GM13977 (cell line): ENCODE data around the gene PCGF5.
"Not testable (repeated sequence)": the region's sequence is repeated elsewhere in the genome, so short reads cannot be mapped to it uniquely, and the experiment has no call there.

Experiments used
- DNase-seq: peaks from one replicate; pipeline ENCODE4 v3.0.0; 2012; ENCODE audit warnings: low spot score
- in situ Hi-C: fragments of 300-500 bp; cut with MboI; formaldehyde crosslinking; loops from one replicate; pipeline ENCODE4 v1.12.0; 2022; ENCODE audit warnings: low sequenced_read_pairs, low pct_unique_long_range_greater_than_20kb, mixed read lengths, inconsistent platforms; ENCODE audit not compliant: unreplicated experiment
- TF ChIP-seq, protein P1 (sequence below): IDR thresholded peaks from 2 replicates; pipeline ENCODE4 v1.5.1; 2012; ENCODE audit warnings: mild to moderate bottlenecking, control low read depth; ENCODE audit not compliant: insufficient read depth; ENCODE audit errors: extremely low read depth, missing control alignments

The PCGF5 gene

DNA sequence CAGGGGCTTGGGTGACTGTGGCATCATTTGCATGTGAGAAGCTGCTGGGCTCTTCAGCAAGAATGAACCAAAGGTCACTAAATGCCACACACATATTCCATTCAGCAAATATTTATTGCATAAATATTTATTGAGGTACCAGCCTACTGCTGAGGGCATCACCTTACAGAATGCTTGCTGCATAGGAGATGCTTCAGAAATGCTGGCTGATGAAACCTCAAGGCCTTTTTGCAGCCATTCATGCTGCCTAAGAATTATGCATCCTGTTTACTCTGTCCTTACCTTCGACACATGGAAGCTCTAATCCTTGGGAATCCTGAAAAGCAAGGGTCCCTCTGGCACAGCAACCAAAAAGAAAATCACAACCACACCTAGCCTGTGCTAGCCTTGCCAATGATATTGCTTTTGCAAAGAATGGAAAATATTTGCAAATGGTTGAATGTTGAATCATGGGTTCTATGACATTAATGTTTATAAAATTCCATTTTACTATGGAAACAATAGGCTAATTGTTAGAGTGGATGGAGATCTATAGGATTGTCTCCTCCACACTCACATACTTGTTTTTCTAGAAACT lies 79.6 kb downstream of the PCGF5 start:
- in situ Hi-C loops = no loop called here
- TF ChIP-seq, protein P1, sequence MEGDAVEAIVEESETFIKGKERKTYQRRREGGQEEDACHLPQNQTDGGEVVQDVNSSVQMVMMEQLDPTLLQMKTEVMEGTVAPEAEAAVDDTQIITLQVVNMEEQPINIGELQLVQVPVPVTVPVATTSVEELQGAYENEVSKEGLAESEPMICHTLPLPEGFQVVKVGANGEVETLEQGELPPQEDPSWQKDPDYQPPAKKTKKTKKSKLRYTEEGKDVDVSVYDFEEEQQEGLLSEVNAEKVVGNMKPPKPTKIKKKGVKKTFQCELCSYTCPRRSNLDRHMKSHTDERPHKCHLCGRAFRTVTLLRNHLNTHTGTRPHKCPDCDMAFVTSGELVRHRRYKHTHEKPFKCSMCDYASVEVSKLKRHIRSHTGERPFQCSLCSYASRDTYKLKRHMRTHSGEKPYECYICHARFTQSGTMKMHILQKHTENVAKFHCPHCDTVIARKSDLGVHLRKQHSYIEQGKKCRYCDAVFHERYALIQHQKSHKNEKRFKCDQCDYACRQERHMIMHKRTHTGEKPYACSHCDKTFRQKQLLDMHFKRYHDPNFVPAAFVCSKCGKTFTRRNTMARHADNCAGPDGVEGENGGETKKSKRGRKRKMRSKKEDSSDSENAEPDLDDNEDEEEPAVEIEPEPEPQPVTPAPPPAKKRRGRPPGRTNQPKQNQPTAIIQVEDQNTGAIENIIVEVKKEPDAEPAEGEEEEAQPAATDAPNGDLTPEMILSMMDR = no peak
- DNase-seq = no peak

DNA sequence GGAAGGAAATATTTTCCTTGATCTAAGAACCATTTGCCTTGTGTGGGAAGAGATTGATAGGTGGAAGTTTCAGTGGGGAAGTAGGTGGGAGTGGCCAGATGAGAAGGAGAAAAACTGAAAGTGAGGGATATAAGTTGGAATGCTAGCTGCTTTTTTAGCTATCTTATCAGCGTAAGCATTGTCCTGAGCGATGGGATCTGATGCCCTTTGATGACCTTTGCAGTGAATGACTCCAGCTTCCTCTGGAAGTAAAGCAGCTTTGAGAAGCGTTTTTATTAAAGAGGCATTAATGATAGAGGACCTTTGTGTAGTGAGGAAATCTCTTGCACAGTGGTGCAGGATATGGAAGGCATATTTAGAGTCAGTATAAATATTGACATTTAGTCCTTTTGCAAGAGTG lies 82.5 kb downstream of the PCGF5 start:
- in situ Hi-C loops, DNase-seq: not testable (repeated sequence)

DNA sequence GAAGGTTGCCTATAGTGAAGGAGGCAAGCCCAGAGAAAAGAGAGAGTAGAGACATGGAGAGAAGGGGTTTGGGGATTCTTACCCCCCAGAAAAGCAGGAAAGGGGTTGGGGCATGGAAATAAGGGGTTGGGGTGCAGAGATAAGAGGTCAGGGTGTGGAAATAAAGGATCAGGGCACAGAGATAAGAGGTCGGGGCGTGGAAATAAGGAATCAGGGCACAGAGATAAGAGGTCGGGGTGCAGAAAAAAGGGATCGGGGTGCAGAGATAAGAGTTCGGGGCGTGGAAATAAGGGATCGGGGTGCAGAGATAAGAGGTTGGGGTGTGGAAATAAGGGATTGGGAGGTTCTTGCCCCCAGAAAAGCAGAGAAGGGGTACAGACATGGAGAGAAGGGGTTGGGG lies 85.5 kb downstream of the PCGF5 start:
- in situ Hi-C loops, DNase-seq: not testable (repeated sequence)

DNA sequence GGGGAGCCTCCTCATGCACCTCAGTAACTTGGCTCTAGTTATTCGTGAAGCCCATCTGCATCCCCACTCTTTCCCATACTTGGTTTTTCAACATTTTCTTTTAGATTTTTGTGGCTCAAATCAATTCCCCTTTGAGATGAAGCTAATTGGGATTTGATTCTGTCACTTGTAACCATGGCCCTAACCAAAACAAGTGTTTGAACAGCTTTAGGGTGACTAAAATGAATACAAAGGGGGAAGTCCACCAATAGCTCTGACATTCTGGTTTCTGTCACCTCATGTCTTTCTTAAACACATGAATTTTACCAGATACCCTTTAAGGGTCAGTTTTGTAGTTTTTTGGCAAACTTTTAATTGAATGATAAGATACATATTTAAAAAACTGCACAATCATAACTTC lies 87.0 kb downstream of the PCGF5 start:
- TF ChIP-seq, protein P1 = no peak
- in situ Hi-C loops = no loop called here
- DNase-seq = peak; percentile 49

DNA sequence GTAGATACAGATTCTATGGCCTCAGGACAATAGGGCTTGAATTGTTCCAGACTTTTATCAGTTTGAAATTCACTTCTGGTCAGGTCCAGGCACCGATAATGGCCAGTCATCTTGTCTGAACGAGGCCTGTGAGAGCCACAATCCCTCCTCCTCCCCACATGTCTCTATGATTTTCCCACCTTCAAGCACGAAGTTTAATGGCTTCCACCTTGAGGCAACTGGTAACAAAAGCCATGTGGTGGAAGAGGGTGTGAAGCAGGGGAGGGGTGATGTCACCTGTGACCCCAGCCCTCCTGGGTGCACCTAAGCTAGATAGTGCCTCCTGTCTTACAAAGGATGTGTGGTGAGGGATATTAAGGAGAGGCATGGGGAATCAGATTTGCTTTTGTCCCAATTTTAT lies 89.2 kb downstream of the PCGF5 start:
- in situ Hi-C loops = no loop called here
- DNase-seq = no peak
- TF ChIP-seq, protein P1 = no peak

DNA sequence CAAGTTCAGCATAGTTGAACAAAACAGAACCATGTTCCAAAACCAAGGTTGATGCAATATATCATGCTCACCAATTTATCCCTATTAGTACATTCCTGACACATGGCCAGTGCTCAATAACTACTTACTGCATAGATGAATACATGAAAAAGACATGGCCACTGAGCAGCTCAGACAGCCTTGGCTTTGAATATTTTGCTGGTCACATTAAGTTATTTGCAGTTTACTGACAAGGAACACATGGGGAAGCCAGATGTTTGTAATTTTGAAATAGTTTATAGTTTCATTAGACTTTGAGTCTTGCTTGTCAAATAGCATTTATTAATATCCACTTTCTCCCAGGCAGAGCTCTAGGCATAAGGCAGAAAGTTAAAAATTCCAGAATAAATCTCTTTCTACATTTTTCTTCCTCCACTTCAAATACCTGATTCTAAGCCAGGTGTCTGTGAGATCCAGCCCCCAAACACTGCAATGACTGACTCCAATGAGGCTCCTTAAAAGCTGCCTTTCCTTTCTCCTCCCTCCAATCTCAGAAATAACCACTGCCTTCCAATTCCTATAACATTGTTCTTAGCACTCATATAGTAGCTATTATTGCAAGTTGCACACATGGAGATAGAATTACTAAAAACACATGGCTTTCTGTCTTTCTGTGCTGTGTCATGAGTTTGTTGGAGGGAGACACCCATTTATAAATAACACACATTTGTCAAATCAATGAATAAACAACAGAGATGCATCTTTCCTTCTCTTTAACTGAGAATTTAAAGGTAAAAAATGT lies 91.3 kb downstream of the PCGF5 start:
- TF ChIP-seq, protein P1 = no peak
- in situ Hi-C loops = no loop called here
- DNase-seq = no peak

DNA sequence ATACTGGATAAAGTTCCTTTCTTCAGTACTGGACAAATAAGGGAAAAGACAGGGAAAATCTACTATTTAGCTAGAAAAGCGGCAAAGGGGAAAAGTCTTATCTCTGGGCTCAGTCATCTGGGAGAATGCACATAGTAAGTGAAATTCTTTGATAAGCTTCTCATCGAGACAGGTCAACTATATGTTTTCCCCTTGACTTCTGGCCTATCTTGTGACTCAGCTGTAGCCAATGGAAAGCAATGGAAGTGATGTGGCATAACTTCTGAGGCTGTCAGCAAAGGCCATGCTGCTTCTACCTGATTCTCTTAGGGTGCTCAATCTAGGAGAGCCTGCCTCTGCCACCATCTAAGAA lies 91.9 kb downstream of the PCGF5 start:
- in situ Hi-C loops = no loop called here
- DNase-seq = no peak
- TF ChIP-seq, protein P1 = no peak
